Keratinocyte (primary cell): ENCODE measurements around the gene ZBTB20.

Experiments
- EZH2 ChIP-seq: IDR thresholded peaks from one replicate; pipeline ENCODE4 v1.6.1; 2012; ENCODE audit warnings: inconsistent platforms, mild to moderate bottlenecking, low read length, moderate library complexity
- TF ChIP-seq, protein P1 (sequence below), 3 experiments: IDR thresholded peaks in 1 of 3; conservative IDR thresholded peaks in 1 of 3; optimal IDR thresholded peaks in 1 of 3; 2 replicates in 2 of 3; 3 replicates in 1 of 3; pipeline versions ENCODE3 to v1.5.1; 2011; ENCODE audit warnings: low read length in 3 of 3, mild to moderate bottlenecking in 3 of 3, moderate library complexity in 2 of 3, control low read depth in 1 of 3, inconsistent platforms in 1 of 3; ENCODE audit not compliant: insufficient read depth in 2 of 3; ENCODE audit errors: extremely low read depth in 1 of 3

DNA sequence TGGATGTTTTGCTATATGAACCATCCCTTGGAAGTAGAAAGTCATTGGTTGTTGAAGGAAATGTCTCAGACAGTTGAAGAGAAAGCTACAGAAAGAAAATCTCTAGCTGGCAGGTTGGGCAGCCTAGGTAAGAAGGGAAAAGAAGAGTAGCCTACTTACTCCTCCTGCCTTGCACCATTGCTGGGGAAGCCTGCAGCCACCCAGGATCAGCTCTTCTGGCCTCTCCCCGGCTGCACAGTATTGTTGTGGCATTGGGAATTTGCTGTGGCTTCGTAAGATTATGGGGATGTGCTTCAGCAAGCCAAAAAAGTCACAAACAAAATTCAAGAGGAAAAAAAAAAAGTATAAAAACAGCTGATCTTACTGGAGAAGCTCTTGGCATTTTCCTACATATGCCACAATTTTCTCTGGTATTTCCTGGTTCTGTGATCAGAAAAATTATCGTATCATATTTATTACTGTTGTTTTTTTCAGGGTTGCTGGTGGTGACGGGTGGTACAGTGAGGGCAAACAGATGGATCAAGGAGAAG lies 699.1 kb downstream of the ZBTB20 start:
- TF ChIP-seq, protein P1, sequence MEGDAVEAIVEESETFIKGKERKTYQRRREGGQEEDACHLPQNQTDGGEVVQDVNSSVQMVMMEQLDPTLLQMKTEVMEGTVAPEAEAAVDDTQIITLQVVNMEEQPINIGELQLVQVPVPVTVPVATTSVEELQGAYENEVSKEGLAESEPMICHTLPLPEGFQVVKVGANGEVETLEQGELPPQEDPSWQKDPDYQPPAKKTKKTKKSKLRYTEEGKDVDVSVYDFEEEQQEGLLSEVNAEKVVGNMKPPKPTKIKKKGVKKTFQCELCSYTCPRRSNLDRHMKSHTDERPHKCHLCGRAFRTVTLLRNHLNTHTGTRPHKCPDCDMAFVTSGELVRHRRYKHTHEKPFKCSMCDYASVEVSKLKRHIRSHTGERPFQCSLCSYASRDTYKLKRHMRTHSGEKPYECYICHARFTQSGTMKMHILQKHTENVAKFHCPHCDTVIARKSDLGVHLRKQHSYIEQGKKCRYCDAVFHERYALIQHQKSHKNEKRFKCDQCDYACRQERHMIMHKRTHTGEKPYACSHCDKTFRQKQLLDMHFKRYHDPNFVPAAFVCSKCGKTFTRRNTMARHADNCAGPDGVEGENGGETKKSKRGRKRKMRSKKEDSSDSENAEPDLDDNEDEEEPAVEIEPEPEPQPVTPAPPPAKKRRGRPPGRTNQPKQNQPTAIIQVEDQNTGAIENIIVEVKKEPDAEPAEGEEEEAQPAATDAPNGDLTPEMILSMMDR (optimal IDR thresholded peaks at IDR 0.05 in 1 of 3, IDR thresholded peaks at IDR 0.05 in 1 of 3, conservative IDR thresholded peaks at IDR 0.05 in 1 of 3; ENCODE audit: extremely low read depth in 1 of 3, insufficient read depth in 2 of 3, low read length in 3 of 3): no peak
- TF ChIP-seq EZH2: no peak
